Thyroid gland (tissue), 4 donors: ENCODE results near the gene TUBB1. TPM values are rescaled to one million over a fixed set of nuclear protein-coding genes. Genes with fewer than 3 reads are reported as not detected.
"Not testable (repeated sequence)": the region's sequence is repeated elsewhere in the genome, so short reads cannot be mapped to it uniquely, and the experiment has no call there.

Experiments used
- DNase-seq, 2 donors: peaks; one replicate each; pipeline ENCODE4 v3.0.0-alpha.2; 2019
- H3K27ac ChIP-seq, 3 donors: fragments of 200-600 bp; sonication (generic); 1 replicate in 2 of 3; 2 replicates in 1 of 3; pipeline ENCODE4 v1.5.1; 2016 to 2019; ENCODE audit warnings: mild to moderate bottlenecking in 1 of 3, moderate library complexity in 1 of 3
- H3K27me3 ChIP-seq: fragments of 200-600 bp; sonication (generic); one replicate; pipeline ENCODE4 v1.5.1; 2019
- H3K36me3 ChIP-seq, 2 donors: fragments of 200-600 bp; sonication (generic); one replicate each; pipeline ENCODE4 v1.5.1; 2016 to 2019
- H3K4me1 ChIP-seq, 2 donors: fragments of 200-600 bp; sonication (generic); one replicate each; pipeline ENCODE4 v1.5.1; 2017 to 2019
- H3K4me3 ChIP-seq, 3 donors: fragments of 200-600 bp; sonication (generic); replicated peaks in 1 of 3; 1 replicate in 2 of 3; 2 replicates in 1 of 3; pipeline ENCODE4 v1.5.1; 2016; ENCODE audit warnings: mild to moderate bottlenecking in 1 of 3
- H3K9me3 ChIP-seq: fragments of 200-600 bp; sonication (generic); one replicate; pipeline ENCODE4 v1.5.1; 2017
- POLR2A ChIP-seq, 2 donors: fragments of 450-650 bp; IDR thresholded peaks; one replicate each; pipeline ENCODE4 v1.6.1; 2017; ENCODE audit warnings: antibody characterized with exemption in 2 of 2, mild to moderate bottlenecking in 2 of 2, moderate library complexity in 1 of 2
- WGBS, 2 donors: methylation state at CpG; one replicate each; pipeline ENCODE4 v1.1.5; 2017; 5-methylcytosine and 5-hydroxymethylcytosine counted together
- intact Hi-C: fragments of 100-400 bp; cut with DNase I; formaldehyde crosslinking; loops from one replicate; pipeline ENCODE4 v1.15.1; 2023
- total RNA-seq, 4 donors: library from RNA; depleted of rRNA; stranded (reverse); fragments of >200 nt; gene quantifications; one replicate each; pipeline ENCODE4 v1.2.3, GENCODE V29; 2016
- TF ChIP-seq, protein P1 (sequence below), 6 experiments: fragments of 200-600 bp in 3 of 6; fragments of 450-650 bp in 3 of 6; sonication (generic) in 3 of 6; IDR thresholded peaks; one replicate each; pipeline ENCODE4 v1.5.1; 2016 to 2019; ENCODE audit warnings: antibody characterized with exemption in 6 of 6, mild to moderate bottlenecking in 2 of 6, inconsistent platforms in 1 of 6, moderate library complexity in 1 of 6

The TUBB1 gene
- total RNA-seq, 4 donors from 2014 or later, result 0.11 to 0.46 TPM; not detected in 2

DNA sequence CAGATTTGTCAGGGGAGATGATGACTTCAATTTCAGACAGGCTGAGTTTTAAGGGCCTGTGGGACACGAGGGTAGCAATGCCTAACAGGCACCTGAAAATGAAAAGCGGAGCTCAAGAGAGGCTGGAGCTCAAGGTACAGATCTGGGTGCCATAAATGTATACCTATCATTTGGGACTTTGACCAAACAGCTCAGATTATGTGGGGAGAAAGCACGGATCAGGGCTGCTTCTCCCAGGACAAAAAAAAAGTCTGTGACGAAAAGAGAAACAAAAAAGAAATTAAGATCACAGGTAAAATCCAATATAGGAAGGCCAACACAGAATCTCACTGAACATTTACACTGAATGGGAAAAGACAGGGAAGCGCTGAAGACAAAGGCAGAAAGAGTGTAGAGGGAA is 21.4 kb downstream of the TUBB1 start:
- Histone ChIP-seq H3K4me3 (no peak overlapping the region), H3K9me3 (no peaks in the 10 kb centered on the region), H3K4me1 (peaks cover 48 to 54% of the 10 kb centered on the region in 2 donors), H3K27me3 (no peaks in the 10 kb centered on the region), H3K27ac (no peak overlapping the region), H3K36me3 (peaks cover 20 to 21% of the 10 kb centered on the region in 2 donors)
- no peak for DNase-seq
- intact Hi-C loops, result loop anchor here (5.0 kb wide), 1 partner anchor 148 kb away; no protein-coding TSS in a partner anchor
- TF ChIP-seq POLR2A (IDR thresholded peaks at IDR 0.05), result no peak
- TF ChIP-seq, protein P1, sequence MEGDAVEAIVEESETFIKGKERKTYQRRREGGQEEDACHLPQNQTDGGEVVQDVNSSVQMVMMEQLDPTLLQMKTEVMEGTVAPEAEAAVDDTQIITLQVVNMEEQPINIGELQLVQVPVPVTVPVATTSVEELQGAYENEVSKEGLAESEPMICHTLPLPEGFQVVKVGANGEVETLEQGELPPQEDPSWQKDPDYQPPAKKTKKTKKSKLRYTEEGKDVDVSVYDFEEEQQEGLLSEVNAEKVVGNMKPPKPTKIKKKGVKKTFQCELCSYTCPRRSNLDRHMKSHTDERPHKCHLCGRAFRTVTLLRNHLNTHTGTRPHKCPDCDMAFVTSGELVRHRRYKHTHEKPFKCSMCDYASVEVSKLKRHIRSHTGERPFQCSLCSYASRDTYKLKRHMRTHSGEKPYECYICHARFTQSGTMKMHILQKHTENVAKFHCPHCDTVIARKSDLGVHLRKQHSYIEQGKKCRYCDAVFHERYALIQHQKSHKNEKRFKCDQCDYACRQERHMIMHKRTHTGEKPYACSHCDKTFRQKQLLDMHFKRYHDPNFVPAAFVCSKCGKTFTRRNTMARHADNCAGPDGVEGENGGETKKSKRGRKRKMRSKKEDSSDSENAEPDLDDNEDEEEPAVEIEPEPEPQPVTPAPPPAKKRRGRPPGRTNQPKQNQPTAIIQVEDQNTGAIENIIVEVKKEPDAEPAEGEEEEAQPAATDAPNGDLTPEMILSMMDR (IDR thresholded peaks at IDR 0.05), result no peak
- WGBS, 2 donors, result 87 to 92% methylated on average over 5 of the region's 5 CpGs

DNA sequence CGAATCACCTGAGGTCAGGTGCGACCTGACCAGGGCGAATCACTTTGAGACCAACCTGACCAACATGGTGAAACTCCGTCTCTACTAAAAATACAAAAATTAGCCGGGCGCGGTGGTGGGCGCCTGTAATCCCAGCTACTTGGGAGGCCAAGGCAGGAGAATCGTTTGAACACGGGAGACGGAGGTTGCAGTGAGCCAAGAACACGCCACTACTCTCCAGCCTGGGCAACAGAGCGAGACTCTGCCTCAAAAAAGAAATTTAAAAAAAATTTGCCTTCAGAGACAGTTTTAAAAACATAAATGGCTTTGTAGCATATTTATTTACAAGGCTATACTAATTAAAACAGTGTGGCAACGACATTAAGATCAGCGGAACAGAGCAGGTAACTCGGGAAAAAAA is 22.3 kb downstream of the TUBB1 start:
- intact Hi-C loops, result loop anchor here (5.0 kb wide), 1 partner anchor 149 kb away; no protein-coding TSS in a partner anchor
- not testable (repeated sequence) for H3K9me3 ChIP-seq, H3K27me3 ChIP-seq, DNase-seq
- Histone ChIP-seq H3K36me3 (peaks cover 12 to 13% of the 10 kb centered on the region in 2 donors), H3K4me1 (peaks cover 48 to 55% of the 10 kb centered on the region in 2 donors), H3K4me3 (peak overlapping the region in 2 of 3 donors; percentile 78 to 88), H3K27ac (peak overlapping the region in 2 of 3 donors; percentile 90 to 92)
- 89 to 94% methylated on average over 16 of the region's 16 CpGs for WGBS, 2 donors

DNA sequence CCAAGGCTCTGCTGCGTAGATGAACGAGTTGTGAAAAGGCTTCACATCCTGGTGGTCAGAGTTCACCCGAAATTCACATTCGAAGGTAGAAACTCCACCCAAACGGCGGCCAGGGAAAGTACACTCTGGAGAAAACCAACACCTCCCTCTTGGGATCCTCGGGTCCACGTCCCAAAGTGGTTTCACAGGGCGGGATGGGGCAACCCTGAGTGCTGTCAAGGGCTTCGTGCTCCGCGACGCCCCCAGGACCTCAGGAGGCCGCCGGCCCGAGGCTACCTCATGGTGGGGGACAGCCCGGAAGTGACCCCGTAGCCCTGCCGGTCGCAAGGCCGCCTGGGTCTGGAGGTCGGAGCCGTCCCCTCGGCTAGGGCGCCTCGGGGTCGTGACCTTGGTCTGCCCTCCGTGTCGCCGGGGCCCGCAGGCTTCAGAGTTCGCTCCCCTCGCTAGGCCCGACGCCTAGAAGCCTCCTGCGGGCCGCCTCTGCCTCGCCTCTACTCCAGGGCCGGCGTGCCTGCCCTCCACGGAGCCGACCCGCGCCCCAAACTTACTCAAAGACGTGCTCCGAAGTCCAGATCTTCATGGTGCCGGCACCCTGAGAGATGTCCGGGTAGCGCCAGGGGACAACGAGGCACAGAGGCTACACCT is 23.0 kb downstream of the TUBB1 start, which contains the start of gene PRELID3B:
PRELID3B (minus strand) TSS at position 636 of the 645 bp plus-strand sequence; CDS start at position 580, 56 bp downstream.
- TF ChIP-seq, protein P1 (IDR thresholded peaks at IDR 0.05), result no peak
- no peak for TF ChIP-seq POLR2A (IDR thresholded peaks at IDR 0.05)
- peak; percentile 22 to 31 for DNase-seq
- Histone ChIP-seq H3K27me3 (no peaks in the 10 kb centered on the region), H3K27ac (peak within 1 kb of the TSS; percentile 73 to 94 (median 92)), H3K9me3 (no peaks in the 10 kb centered on the region), H3K4me3 (peak within 1 kb of the TSS; percentile 56 to 88 (median 78)), H3K36me3 (peaks cover 6 to 8% of the 10 kb centered on the region in 2 donors), H3K4me1 (peaks cover 48 to 55% of the 10 kb centered on the region in 2 donors)
- 7 to 14% methylated on average over 8 to 21 of the region's 50 CpGs for WGBS, 2 donors
- intact Hi-C loops, result loop anchor here (5.0 kb wide), 1 partner anchor 150 kb away; no protein-coding TSS in a partner anchor

GRCh38 chr20:59042796-59043631 is 23.8 kb downstream of the TUBB1 start:
- DNase-seq, result peak; percentile 94 to 97
- peaks cover 48 to 55% of the 10 kb centered on the region in 2 donors for H3K4me1 ChIP-seq
- no peaks in the 10 kb centered on the region for H3K27me3 ChIP-seq
- H3K9me3 ChIP-seq, result no peaks in the 10 kb centered on the region
- peak overlapping the region; percentile 73 to 94 (median 92) for H3K27ac ChIP-seq
- intact Hi-C loops, result loop anchor here (5.0 kb wide), 1 partner anchor 151 kb away; no protein-coding TSS in a partner anchor
- H3K4me3 ChIP-seq, result peak overlapping the region; percentile 56 to 88 (median 78)
- WGBS, 2 donors, result 43 to 75% methylated on average over 14 to 22 of the region's 66 CpGs
- TF ChIP-seq, protein P1 (IDR thresholded peaks at IDR 0.05), result no peak
- peak in 1 of 2 donors; percentile 77 for TF ChIP-seq POLR2A (IDR thresholded peaks at IDR 0.05)
- H3K36me3 ChIP-seq, result peaks cover 0 to under 1% of the 10 kb centered on the region in 2 donors

- intact Hi-C loops, result loop anchor here (5.0 kb wide), 1 partner anchor 151 kb away; no protein-coding TSS in a partner anchor
- WGBS, 2 donors, result 57 to 72% methylated on average over 3 of the region's 3 CpGs
- H3K36me3 ChIP-seq, result no peaks in the 10 kb centered on the region
- TF ChIP-seq POLR2A (IDR thresholded peaks at IDR 0.05), result no peak
- TF ChIP-seq, protein P1 (IDR thresholded peaks at IDR 0.05), result no peak
- DNase-seq, result peak in 1 of 2 donors; percentile 11
- H3K9me3 ChIP-seq, result no peaks in the 10 kb centered on the region
- no peaks in the 10 kb centered on the region for H3K27me3 ChIP-seq
- no peak overlapping the region for H3K4me3 ChIP-seq
- H3K4me1 ChIP-seq, result peaks cover 48 to 55% of the 10 kb centered on the region in 2 donors
- H3K27ac ChIP-seq, result peak overlapping the region; percentile 66 to 94 (median 92)
These were observed 24.5 kb downstream of the TUBB1 start for GRCh38 chr20:59043698-59044097.
